ENCODE results near the gene PAK2. TPM values are rescaled to one million over a fixed set of nuclear protein-coding genes. Genes with fewer than 3 reads are reported as not detected.
"Not testable (repeated sequence)": the region's sequence is repeated elsewhere in the genome, so short reads cannot be mapped to it uniquely, and the experiment has no call there.

The PAK2 gene
- total RNA-seq, 1 donor from 2014 or later, result 86.5 TPM

DNA sequence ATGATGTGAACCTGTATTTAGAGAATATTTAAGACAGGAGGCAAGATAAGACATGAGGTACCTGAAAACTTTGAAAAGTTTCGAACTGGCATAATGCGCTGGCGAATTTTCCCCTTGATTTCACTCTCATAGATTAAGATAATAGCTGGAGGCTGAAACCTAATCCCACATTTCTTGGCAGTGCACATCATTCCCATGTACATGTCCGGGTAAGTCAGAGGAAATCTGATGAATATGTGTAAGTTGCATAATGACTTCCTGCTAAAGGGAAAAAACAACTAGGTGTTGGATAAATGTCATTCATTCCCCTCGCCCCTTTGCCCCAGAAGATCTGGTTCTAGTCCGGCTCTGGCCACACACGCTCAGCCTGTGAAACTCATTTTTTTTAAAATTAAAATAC, 31.2 kb upstream of the PAK2 start:
- Mint-ChIP-seq H3K27me3 (ENCODE audit: insufficient read depth) (no peaks in the 10 kb centered on the region), H3K36me3 (ENCODE audit: low read depth) (peaks cover 6% of the 10 kb centered on the region), H3K4me1 (ENCODE audit: low read depth) (peaks cover 32% of the 10 kb centered on the region), H3K4me3 (no peak overlapping the region), H3K27ac (no peak overlapping the region), H3K9me3 (no peaks in the 10 kb centered on the region)
- no peak for DNase-seq (ENCODE audit: low spot score)
- intact Hi-C loops (cut with micrococcal nuclease), result no loop called here

DNA sequence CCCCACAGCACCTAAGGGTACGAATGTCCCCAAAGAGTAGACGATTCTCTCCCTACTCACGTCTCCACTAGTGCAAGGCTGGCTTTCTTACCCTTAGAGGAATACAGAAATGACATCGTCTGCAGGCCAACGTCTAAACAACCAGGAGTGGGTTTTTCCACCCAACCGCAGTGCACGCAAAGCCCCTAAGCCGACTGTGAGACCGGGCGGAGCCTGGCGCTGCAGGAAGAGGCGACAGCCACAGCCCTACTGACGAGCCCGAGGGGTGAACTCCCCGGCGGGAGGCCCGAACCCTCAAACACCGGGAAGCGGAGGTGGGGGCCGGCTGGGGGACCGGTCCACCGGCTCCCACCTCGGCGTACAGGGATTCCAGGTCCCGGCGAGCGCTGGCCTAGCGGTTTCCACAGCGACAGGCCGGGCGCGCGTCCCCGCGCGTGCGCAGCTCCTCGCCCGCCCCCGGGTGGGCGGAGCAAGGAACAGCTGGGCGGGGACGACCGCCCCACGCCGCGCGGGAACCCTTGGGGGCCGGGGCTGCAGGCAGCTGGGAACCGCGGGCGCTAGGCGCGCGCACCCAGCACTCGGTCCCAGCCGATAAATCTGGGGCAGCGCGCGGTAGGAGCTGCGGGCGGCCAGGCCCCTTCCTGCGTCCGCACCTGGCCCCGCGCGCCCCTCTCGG, 27.7 kb upstream of the PAK2 start, which contains the start of the genes CEP19 and PIGX:
Gene CEP19, minus strand, starts transcription at position 413 of the 676 bp plus-strand sequence. CDS start 3,593 bp downstream, outside the sequence.
Gene PIGX, plus strand, starts transcription at position 540 of the 676 bp plus-strand sequence.
- H3K4me3 Mint-ChIP-seq, result peak within 1 kb of the TSS; percentile 90
- DNase-seq (ENCODE audit: low spot score), result peak; percentile 91
- no peaks in the 10 kb centered on the region for H3K27me3 Mint-ChIP-seq (ENCODE audit: insufficient read depth)
- intact Hi-C loops (cut with micrococcal nuclease), result loop anchor here (1.0 to 10.0 kb wide), 10 partner anchors 15 to 1167 kb away; partner anchors contain the start of genes FBXO45, NCBP2, PAK2 and PPP1R2
- no peaks in the 10 kb centered on the region for H3K9me3 Mint-ChIP-seq
- peak within 1 kb of the TSS; percentile 98 for H3K27ac Mint-ChIP-seq
- peaks cover 5% of the 10 kb centered on the region for H3K36me3 Mint-ChIP-seq (ENCODE audit: low read depth)
- peaks cover 49% of the 10 kb centered on the region for H3K4me1 Mint-ChIP-seq (ENCODE audit: low read depth)

DNA sequence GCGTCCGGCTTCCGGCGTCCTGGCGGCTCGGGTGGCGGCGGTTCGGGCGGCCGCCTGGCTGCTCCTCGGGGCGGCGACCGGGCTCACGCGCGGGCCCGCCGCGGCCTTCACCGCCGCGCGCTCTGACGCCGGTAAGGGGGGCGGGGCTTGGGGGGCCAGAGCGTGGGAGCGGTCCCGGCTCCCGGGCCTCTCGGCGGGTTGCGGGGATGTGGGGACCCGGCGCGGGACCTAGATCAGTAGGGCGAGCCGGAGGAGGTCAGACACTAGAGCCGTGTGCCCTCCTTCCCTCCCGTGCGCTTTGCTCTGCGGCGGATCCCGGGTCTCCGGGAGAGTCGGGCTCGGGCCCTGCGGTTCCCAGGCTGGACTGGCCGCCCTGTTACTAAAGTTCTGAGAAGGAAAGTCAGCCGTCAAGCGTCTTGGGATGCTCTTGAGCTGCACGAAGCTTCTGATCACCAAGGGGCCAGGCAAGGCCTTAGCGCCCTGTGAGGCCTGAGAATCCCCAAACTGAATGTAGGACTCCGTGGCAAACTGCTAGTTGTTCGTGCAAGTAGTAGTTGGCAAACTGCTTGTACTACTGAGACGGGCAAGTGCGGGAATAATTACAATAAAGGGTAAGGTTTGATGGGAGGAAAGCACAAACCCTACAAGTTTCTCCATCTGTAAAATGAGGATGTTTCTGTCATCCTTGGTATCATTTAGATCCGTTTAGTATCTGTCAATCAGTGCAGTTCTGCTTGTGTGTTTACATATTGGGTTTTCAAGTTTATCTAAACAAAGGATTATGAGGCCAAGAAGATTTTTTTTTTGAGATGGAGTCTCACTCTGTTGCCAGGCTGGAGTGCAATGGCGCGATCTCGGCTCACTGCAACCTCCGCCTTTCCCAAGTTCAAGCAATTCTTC, 26.9 kb upstream of the PAK2 start:
- no peaks in the 10 kb centered on the region for H3K27me3 Mint-ChIP-seq (ENCODE audit: insufficient read depth)
- intact Hi-C loops (cut with micrococcal nuclease), result loop anchor here (1.0 to 10.0 kb wide), 7 partner anchors 15 to 1168 kb away; partner anchors contain the start of genes FBXO45, NCBP2, PAK2 and PPP1R2
- H3K4me1 Mint-ChIP-seq (ENCODE audit: low read depth), result peaks cover 55% of the 10 kb centered on the region
- peak; percentile 71 for DNase-seq (ENCODE audit: low spot score)
- H3K27ac Mint-ChIP-seq, result peak overlapping the region; percentile 89
- H3K36me3 Mint-ChIP-seq (ENCODE audit: low read depth), result peaks cover 8% of the 10 kb centered on the region
- no peaks in the 10 kb centered on the region for H3K9me3 Mint-ChIP-seq
- H3K4me3 Mint-ChIP-seq, result peak overlapping the region; percentile 90

DNA sequence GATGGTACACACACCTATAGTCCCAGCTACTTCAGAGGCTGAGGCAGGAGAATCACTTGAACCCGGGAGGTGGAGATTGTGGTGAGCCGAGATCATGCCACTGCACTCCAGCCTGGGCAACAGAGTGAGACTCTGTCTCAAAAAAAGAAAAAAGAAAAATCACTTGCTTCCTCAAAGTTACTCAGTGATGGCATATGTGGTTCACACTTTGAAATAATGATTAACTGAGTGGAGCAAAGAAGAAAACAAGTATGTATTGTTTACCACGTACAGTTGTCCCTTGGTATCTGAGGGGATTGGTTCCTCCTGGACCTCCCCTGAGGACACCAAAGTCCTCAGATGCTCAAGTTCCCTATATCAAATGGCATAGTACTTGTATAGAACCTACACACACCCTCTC, 22.5 kb upstream of the PAK2 start:
- H3K4me1 Mint-ChIP-seq (ENCODE audit: low read depth), result peaks cover 30% of the 10 kb centered on the region
- not testable (repeated sequence) for DNase-seq (ENCODE audit: low spot score); H3K4me3 Mint-ChIP-seq; H3K27ac Mint-ChIP-seq; H3K27me3 Mint-ChIP-seq (ENCODE audit: insufficient read depth)
- intact Hi-C loops (cut with micrococcal nuclease), result loop anchor here (10.0 kb wide), 1 partner anchor 1172 kb away; the partner anchor contains the start of gene PPP1R2
- H3K36me3 Mint-ChIP-seq (ENCODE audit: low read depth), result peaks cover 38% of the 10 kb centered on the region
- peaks cover 17% of the 10 kb centered on the region for H3K9me3 Mint-ChIP-seq

DNA sequence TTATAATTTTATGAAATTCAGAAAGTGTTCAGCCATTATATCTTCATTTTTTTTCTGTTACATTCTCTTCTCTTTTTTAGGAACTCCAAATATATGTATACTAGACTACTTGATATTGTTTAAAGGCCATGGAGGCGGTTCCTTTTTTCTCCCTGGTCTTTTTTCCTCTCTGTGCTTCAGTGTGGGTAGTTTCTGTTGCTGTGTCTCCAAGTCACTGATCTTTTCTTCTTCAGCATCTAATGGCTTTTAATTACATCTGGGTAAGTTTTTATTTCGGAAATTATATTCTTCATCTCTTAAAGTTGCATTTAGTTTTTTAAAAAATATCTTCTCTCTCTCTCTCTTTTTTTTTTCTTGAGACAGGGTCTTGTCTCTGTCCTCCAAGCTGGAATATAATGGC, 18.6 kb upstream of the PAK2 start:
- H3K4me1 Mint-ChIP-seq (ENCODE audit: low read depth), result peaks cover 18% of the 10 kb centered on the region
- peaks cover 54% of the 10 kb centered on the region for H3K36me3 Mint-ChIP-seq (ENCODE audit: low read depth)
- no peak for DNase-seq (ENCODE audit: low spot score)
- H3K27ac Mint-ChIP-seq, result no peak overlapping the region
- no peak overlapping the region for H3K4me3 Mint-ChIP-seq
- peaks cover 17% of the 10 kb centered on the region for H3K9me3 Mint-ChIP-seq
- intact Hi-C loops (cut with micrococcal nuclease), result no loop called here
- H3K27me3 Mint-ChIP-seq (ENCODE audit: insufficient read depth), result no peaks in the 10 kb centered on the region

DNA sequence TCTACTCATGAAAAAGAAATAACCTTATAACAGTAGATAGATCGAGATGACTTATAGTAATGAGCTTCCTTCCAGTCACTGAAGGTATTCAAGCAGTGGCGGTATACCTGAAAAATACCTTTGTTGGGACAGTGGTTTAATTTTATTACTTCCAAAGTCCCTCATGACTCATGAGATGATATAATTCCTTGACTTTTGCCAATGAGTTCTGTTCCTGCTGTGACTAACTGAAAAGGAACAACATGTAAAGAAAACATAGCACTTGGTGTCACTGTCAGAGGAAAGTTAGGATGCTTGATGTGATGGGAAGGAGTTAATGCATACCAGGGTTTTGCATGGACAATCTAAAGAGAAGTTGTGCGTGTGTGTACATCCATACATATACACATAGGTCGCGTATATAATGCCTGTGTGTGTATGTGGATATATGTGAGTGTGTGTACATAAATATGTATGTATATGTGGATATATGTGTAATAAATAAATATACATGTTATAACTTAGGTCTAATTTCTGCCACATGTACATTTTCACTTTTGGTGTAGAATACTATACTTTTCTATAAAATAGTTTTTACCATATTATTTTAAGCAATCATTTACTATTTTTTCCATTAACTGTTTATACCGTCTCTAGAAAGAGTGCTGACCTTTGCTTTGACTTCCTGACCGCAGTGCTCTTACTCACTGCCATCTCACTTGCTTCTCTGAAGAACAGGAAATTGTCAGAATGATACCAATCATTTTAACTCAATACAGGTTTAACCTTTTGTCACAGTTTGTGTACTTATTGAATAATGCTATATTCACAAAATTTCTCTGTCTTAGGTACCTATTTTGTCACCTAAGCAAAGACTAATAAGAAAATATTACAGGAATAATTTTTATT, 12.6 kb upstream of the PAK2 start:
- intact Hi-C loops (cut with micrococcal nuclease), result loop anchor here (1.0 kb wide), 2 partner anchors 12 to 15 kb away; partner anchors contain the start of genes CEP19, PAK2 and PIGX
- Mint-ChIP-seq H3K36me3 (ENCODE audit: low read depth) (peaks cover 40% of the 10 kb centered on the region), H3K4me3 (no peak overlapping the region), H3K9me3 (no peaks in the 10 kb centered on the region), H3K4me1 (ENCODE audit: low read depth) (peaks cover 37% of the 10 kb centered on the region), H3K27ac (peak overlapping the region; percentile 68), H3K27me3 (ENCODE audit: insufficient read depth) (no peaks in the 10 kb centered on the region)
- DNase-seq (ENCODE audit: low spot score), result no peak

DNA sequence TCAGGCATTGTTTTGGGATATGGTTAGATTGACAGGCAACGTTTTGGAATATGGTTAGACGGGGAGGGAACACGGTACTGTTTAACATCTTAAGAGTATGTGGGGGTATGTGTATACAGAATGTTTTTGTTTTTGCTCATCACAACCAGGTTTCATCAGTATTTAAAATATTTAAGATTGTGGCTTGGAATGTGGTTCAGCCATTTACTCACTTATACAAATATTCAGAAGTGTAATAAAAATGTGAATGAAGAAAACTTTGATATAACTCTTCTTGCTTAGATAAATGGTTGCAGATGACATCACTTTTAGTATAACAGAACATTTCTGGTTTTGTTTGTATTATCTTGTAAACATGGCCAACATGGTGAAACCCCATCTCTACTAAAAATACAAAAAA, 3.9 kb upstream of the PAK2 start:
- H3K4me3 Mint-ChIP-seq, result no peak overlapping the region
- no peak overlapping the region for H3K27ac Mint-ChIP-seq
- H3K27me3 Mint-ChIP-seq (ENCODE audit: insufficient read depth), result no peaks in the 10 kb centered on the region
- peaks cover 4% of the 10 kb centered on the region for H3K9me3 Mint-ChIP-seq
- H3K4me1 Mint-ChIP-seq (ENCODE audit: low read depth), result peaks cover 9% of the 10 kb centered on the region
- intact Hi-C loops (cut with micrococcal nuclease), result no loop called here
- no peak for DNase-seq (ENCODE audit: low spot score)
- peaks cover 26% of the 10 kb centered on the region for H3K36me3 Mint-ChIP-seq (ENCODE audit: low read depth)

DNA sequence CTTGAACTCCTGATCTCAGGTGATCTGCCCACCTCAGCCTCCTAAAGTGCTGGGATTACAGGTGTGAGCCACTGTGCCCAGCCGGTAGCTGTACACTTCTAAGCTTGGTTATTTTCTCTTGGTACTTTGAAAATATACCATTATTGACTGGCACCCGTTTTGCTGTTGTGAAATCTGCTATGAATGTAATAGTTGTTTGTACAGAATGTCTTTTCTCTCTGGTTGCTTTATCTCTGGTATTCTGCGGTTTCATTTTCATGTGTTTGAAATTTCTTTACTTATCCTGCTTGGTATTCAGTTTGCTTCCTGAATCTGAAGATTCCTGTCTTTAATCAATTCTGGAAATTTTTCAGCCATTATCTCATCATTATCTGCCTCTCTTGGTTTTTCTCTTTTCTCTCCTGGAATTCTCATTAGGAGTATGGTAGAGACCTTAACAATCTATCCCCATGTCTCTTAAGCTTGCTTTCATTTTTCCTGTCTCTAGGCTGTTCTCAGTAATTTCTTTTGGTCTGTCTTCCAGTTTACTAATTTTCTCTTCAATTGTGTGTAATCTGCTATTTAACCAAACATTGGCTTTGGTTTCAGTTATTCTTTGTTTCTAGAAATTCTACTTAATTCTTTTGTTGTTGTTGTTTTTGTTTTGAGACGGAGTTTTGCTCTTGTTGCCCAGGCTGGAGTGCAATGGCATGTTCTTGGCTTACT, 2.8 kb upstream of the PAK2 start:
- H3K36me3 Mint-ChIP-seq (ENCODE audit: low read depth), result peaks cover 30% of the 10 kb centered on the region
- H3K27ac Mint-ChIP-seq, result no peak overlapping the region
- no peak for DNase-seq (ENCODE audit: low spot score)
- no peaks in the 10 kb centered on the region for H3K27me3 Mint-ChIP-seq (ENCODE audit: insufficient read depth)
- H3K4me1 Mint-ChIP-seq (ENCODE audit: low read depth), result peaks cover 19% of the 10 kb centered on the region
- no peak overlapping the region for H3K4me3 Mint-ChIP-seq
- peaks cover 4% of the 10 kb centered on the region for H3K9me3 Mint-ChIP-seq
- intact Hi-C loops (cut with micrococcal nuclease), result no loop called here

DNA sequence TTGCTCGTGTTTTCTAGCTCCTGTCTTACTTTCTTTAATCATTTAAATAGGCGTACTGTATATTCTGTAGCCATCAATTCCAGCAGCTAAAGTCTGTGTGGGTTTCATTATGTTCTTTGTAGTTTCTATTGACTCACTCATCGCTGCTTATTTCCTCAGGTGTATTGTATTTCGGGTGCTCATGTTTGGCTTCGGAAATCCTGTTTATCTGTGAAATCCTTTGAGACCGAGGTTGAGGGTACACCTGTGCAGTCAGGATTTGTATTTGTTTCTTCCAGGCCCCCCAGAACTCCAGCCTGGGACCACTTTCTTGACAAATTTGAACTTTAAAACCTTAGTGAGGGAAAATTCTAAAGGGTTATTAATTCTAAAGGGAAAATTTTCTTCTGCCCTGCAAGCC, 2.0 kb upstream of the PAK2 start:
- H3K27me3 Mint-ChIP-seq (ENCODE audit: insufficient read depth), result no peaks in the 10 kb centered on the region
- H3K27ac Mint-ChIP-seq, result no peak overlapping the region
- no peak overlapping the region for H3K4me3 Mint-ChIP-seq
- intact Hi-C loops (cut with micrococcal nuclease), result no loop called here
- H3K9me3 Mint-ChIP-seq, result peaks cover 4% of the 10 kb centered on the region
- peaks cover 30% of the 10 kb centered on the region for H3K36me3 Mint-ChIP-seq (ENCODE audit: low read depth)
- no peak for DNase-seq (ENCODE audit: low spot score)
- H3K4me1 Mint-ChIP-seq (ENCODE audit: low read depth), result peaks cover 20% of the 10 kb centered on the region

DNA sequence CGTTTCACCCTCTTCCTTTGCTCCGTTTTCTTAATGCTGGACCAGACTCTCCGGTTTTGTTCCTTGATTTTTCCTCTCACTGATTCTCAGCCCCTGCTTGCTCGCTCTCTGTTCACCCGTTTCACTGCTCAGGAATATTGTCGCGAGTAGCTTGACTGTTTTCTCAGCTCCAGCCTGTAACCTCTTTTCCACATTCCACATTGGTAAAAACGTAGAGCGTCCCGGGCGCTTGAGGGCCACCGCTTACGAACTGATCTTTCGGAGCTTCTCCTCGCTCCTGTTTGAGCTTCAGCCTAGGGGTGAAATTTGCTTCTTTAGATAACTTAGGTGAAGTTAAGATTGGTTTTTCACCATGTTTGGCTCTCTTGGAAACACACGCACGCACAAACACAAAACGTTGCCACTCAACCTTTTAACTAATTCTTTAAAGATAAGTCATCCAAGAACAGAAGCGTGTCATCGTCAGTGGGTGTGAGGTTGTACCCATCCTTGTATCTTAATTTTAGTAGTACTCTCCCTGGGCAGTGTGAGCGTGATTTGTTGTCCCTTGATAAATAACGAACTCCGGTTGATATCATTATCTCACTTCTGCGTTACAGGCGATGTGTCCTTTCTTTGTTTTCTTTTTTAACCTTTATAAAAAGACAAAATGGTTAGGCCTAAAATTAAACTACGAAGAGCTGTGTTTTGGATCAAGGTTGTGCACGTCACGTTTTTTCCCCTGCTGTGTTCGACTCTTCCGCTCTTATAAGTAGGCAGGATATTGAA, 1.0 kb downstream of the PAK2 start:
- H3K27ac Mint-ChIP-seq, result peak overlapping the region; percentile 100
- peaks cover 21% of the 10 kb centered on the region for H3K36me3 Mint-ChIP-seq (ENCODE audit: low read depth)
- DNase-seq (ENCODE audit: low spot score), result peak; percentile 3
- H3K27me3 Mint-ChIP-seq (ENCODE audit: insufficient read depth), result no peaks in the 10 kb centered on the region
- H3K4me3 Mint-ChIP-seq, result peak overlapping the region; percentile 100
- intact Hi-C loops (cut with micrococcal nuclease), result loop anchor here (1.0 to 5.0 kb wide), 5 partner anchors 18 to 558 kb away; partner anchors contain the start of genes DLG1 and NCBP2
- peaks cover 4% of the 10 kb centered on the region for H3K9me3 Mint-ChIP-seq
- peaks cover 27% of the 10 kb centered on the region for H3K4me1 Mint-ChIP-seq (ENCODE audit: low read depth)

DNA sequence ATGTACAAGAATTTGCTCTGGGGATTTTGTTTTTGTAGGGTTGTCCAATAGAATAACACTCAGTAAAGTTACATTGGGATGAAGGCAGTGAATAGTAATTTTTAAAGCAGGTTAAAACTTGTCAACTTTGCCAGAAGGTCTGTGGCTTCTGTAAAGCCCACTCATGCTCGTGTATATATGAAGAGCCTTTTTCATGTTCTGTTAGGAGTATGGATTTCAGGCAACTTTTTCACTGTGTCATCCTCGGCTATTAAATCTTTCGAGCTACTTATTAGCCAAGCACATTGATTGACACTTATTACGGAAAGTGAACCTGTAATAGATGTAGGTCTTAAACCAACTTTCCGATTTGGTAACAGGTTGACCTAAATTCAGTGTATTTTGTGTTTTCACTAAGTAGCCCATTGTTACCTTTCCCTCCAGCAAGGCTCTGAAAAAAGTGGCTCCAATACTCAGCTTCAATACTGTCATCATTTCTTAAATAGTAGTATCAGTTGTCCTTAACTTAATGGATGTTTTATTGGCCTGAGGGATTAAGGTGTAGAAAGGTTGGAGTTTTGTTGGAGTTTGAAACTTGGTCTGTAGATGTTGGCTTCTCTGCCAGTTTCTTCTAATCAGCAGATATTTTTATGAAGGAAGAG, 1.7 kb downstream of the PAK2 start:
- peak overlapping the region; percentile 100 for H3K27ac Mint-ChIP-seq
- peak overlapping the region; percentile 100 for H3K4me3 Mint-ChIP-seq
- peaks cover 31% of the 10 kb centered on the region for H3K4me1 Mint-ChIP-seq (ENCODE audit: low read depth)
- DNase-seq (ENCODE audit: low spot score), result no peak
- H3K9me3 Mint-ChIP-seq, result peaks cover 4% of the 10 kb centered on the region
- intact Hi-C loops (cut with micrococcal nuclease), result loop anchor here (2.0 to 5.0 kb wide), 4 partner anchors 17 to 557 kb away; partner anchors contain the start of gene DLG1
- H3K36me3 Mint-ChIP-seq (ENCODE audit: low read depth), result peaks cover 27% of the 10 kb centered on the region
- H3K27me3 Mint-ChIP-seq (ENCODE audit: insufficient read depth), result no peaks in the 10 kb centered on the region

Measured in activated T-helper 1 cell treated with anti-CD3 and anti-CD28 coated beads, Interleukin-12 subunit alpha, Interleukin-12 subunit beta, Interleukin-2, Interleukin-4 antibody, amounts not matched to agents 30 ng/mL and 10 ng/mL and 1 ng/mL, durations not matched to agents 14 hours and 24 hours and 36 hours (primary cell).